Measurements from ENCODE around the gene NHLRC2.

The NHLRC2 gene

GRCh38 chr10:113959383-113959760, 104.9 kb downstream of the NHLRC2 start:
- no peak overlapping the region for H3K4me3 ChIP-seq (replicated peaks in 1 of 2; ENCODE audit: low read depth in 2 of 2, low read length in 2 of 2)
- DNase-seq (ENCODE audit: low read depth in 2 of 2), result no peak
- no peak for TF ChIP-seq CTCF (IDR thresholded peaks at IDR 0.05; ENCODE audit: low read depth, low read length)

DNA sequence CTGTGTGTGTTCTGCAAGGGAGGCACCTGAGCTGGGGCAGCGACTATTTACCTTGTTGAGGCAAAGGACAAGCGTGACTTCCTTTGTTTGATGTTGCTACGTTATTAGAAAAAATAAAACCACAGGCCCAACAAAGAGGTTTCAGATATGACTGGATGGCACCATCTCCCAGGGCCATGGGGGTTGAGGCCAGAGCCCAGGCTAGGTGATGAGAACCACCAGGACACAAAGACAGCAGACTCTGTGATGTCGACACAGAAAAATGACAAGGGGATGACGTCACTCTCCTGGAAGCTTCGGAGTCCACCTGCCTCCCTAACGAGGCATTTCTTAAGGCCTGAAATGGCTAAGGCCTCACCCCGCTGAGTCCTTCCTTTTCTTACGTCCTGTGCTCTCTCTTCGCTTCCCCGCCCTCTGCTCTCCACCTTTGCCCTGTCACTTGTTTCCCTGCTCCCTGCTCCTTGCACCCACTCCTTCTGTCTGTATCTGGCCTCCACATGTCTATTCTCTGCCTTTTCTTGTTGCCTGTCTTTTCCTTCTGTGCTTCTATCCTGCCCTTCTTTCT, 106.2 kb downstream of the NHLRC2 start:
- TF ChIP-seq CTCF (IDR thresholded peaks at IDR 0.05; ENCODE audit: low read depth, low read length), result no peak
- peak in 1 of 2 donors; percentile 12 for DNase-seq (ENCODE audit: low read depth in 2 of 2)
- no peak overlapping the region for H3K4me3 ChIP-seq (replicated peaks in 1 of 2; ENCODE audit: low read depth in 2 of 2, low read length in 2 of 2)

- no peak for TF ChIP-seq CTCF (IDR thresholded peaks at IDR 0.05; ENCODE audit: low read depth, low read length)
- no peak for DNase-seq (ENCODE audit: low read depth in 2 of 2)
- no peak overlapping the region for H3K4me3 ChIP-seq (replicated peaks in 1 of 2; ENCODE audit: low read depth in 2 of 2, low read length in 2 of 2)
Measured at GRCh38 chr10:113961182-113962031, 106.9 kb downstream of the NHLRC2 start.

DNA sequence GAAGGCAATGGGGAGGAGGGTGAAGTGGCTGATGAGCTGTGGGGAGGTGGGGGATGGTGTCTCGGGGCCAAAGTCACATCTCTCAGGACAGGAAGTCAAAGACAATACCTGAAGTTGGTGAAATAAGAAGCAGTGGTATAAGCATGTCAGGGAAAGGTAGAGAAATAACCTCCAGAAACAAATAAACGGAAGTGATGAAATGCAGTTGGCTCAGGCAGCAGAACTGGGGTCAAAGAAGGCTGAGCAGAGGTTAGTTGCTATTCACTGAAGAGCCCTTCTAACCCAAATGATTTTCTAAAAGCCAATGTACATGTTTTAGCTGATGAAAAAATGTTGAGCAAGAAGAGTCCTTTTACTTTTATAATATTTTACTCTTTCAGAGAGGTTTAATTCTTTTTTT, 110.6 kb downstream of the NHLRC2 start:
- no peak for TF ChIP-seq CTCF (IDR thresholded peaks at IDR 0.05; ENCODE audit: low read depth, low read length)
- H3K4me3 ChIP-seq (replicated peaks in 1 of 2; ENCODE audit: low read depth in 2 of 2, low read length in 2 of 2), result no peak overlapping the region
- no peak for DNase-seq (ENCODE audit: low read depth in 2 of 2)

DNA sequence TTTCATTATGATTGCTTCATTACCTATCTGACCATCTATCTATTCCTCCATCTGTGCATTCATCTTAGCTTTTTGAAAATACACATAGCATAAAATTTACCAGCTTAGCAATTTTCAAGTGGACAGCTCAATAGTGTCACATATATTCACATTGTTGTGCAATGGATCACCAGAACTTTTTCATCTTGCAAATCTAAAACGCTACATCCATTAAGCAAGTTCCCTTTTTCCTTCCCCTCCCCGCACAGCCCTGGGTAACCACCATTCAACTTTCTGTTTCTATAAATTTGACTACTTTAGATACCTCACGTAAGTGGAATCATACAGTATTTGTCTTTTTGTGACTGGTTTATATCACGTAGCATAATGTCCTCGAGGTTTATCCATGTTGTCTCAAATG, 111.2 kb downstream of the NHLRC2 start:
- no peak overlapping the region for H3K4me3 ChIP-seq (replicated peaks in 1 of 2; ENCODE audit: low read depth in 2 of 2, low read length in 2 of 2)
- no peak for DNase-seq (ENCODE audit: low read depth in 2 of 2)
- no peak for TF ChIP-seq CTCF (IDR thresholded peaks at IDR 0.05; ENCODE audit: low read depth, low read length)
